Measurements from ENCODE around the gene TJP3.
"Not testable (repeated sequence)": the region's sequence is repeated elsewhere in the genome, so short reads cannot be mapped to it uniquely, and the experiment has no call there.

TJP3 gene

GRCh38 chr19:3708207-3708931, at the start of gene TJP3:
TJP3 (plus strand) TSS chr19:3708384; CDS start chr19:3728433, 20,049 bp downstream.
- no peak for DNase-seq

- no peak for DNase-seq
These were observed 49.1 kb upstream of the TJP3 start for GRCh38 chr19:3658870-3659745.

- no peak for DNase-seq
These were observed 48.5 kb upstream of the TJP3 start for GRCh38 chr19:3659746-3660112.

GRCh38 chr19:3660493-3661219, 47.5 kb upstream of the TJP3 start:
- no peak for DNase-seq

- DNase-seq, result no peak
These were observed 46.6 kb upstream of the TJP3 start for GRCh38 chr19:3661284-3662238.

- DNase-seq, result no peak
These were observed 44.3 kb upstream of the TJP3 start for GRCh38 chr19:3663838-3664237.

GRCh38 chr19:3664879-3665642, 43.1 kb upstream of the TJP3 start:
- DNase-seq, result no peak

DNA sequence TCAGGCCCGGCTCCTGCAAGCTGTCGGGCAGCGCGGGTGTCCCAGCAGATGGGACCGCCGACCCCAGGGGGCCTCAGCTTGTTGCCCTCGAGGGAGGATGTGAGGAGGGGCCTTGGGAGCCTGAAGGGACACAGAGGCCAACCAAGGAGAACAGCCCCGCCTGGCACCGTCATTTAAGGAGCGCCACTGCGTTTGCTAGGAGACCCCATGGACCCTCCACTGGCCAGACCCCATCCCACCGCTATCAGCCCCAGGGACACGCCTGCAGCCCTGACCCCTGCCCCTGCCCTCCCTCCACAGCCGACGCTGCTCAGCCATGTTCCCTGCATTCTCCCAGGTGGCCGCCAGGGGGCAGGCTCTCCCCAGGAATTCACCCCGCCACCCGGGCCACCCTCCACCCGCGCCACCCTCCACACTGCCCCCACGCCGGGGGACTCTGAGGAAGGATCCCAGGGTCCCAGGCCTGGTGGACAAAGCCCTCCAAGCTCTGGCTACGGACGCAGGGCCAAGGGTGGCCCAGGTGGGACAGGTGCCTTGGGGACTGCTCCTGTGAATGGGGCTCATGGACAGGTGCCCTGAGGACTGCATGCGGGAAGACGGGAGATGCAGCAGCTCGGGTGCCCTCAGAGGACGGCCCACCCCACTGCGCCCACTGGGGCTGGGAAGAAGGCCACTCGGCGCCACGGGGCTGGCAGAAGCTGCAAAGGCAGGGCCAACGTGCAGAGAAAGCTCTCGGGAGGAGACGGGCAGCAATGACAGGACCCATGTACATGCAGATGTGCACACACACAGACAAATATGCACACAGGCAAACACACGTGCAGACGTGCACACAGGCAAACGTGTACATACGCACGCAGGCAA, 42.3 kb upstream of the TJP3 start:
- DNase-seq, result peak in 44 of 56 donors; percentile 9 to 75 (median 40)

DNA sequence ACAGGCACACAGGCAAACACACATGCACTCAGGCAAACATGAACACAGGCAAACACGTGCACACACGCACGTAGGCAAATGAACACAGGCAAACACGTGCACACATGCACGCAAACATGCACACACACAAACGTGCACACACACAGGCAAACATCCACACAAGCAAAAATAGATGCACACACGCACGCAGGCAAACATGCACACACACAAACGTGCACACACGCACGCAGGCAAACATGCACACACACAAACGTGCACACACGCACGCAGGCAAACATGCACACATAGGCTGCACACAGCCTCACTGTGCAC, 41.7 kb upstream of the TJP3 start:
- DNase-seq, result not testable (repeated sequence)

- DNase-seq, result no peak
These were observed 41.0 kb upstream of the TJP3 start for GRCh38 chr19:3667037-3667638.

- no peak for DNase-seq
These were observed 40.4 kb upstream of the TJP3 start for GRCh38 chr19:3667766-3668165.

- no peak for DNase-seq
These were observed 39.7 kb upstream of the TJP3 start for GRCh38 chr19:3668331-3669081.

GRCh38 chr19:3669082-3669946, 38.9 kb upstream of the TJP3 start:
- no peak for DNase-seq

DNA sequence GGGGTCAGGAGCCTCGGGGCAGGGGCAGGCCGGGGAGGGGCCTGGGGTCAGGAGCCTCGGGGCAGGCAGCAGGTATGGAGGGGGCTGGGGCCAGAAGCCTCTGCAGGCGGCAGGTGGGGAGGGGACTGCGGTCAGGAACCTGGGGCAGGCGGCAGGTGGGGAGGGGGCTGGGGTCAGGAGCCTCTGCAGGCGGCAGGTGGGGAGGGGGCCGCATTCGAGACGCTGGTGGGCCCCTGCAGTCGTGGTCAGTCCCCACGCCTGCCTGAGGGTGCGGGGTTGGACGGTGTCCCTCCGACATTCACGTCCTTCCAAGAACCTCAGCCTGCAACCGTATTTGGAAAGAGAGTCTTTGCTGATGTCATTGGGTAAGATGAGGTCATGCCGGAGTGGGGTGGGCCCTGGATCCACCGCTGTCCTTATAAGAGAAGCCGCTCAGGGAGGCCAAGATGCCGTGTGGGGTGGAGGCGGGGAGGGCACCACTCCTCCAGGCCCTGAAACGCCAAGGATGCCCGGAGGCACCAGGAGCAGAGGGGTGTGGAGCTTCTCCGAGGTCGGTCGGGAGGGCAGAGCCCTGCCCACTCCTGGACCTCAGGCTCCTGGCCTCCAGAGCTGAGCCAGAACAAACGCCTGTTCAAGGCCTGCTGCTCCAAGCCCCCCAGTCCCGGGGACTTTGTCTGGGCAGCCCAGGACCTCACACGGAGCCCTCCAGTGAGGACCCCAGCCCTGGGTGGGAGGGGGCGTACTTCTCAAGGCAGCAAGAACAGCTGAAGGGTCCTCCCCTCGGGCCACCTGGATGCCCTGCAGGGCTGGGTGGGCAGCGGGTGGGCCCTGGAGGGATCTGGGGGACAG, 38.0 kb upstream of the TJP3 start:
- peak in 2 of 56 donors; percentile 18 to 29 for DNase-seq

- peak in 4 of 56 donors; percentile 9 to 54 (median 16) for DNase-seq
These were observed 37.1 kb upstream of the TJP3 start for GRCh38 chr19:3670796-3671679.

Data from nucleus accumbens (tissue), 56 donors.